GM19372 (cell line): Measurements from ENCODE around the gene COMMD1.
"Not testable (repeated sequence)": the region's sequence is repeated elsewhere in the genome, so short reads cannot be mapped to it uniquely, and the experiment has no call there.

Source experiments
- ATAC-seq: cut with Tn5 transposase; IDR thresholded peaks from one replicate; pipeline ENCODE4 v1.9.1; 2021; ENCODE audit warnings: mild to moderate bottlenecking, low read depth, moderate library complexity; ENCODE audit not compliant: unreplicated experiment

The COMMD1 gene

DNA sequence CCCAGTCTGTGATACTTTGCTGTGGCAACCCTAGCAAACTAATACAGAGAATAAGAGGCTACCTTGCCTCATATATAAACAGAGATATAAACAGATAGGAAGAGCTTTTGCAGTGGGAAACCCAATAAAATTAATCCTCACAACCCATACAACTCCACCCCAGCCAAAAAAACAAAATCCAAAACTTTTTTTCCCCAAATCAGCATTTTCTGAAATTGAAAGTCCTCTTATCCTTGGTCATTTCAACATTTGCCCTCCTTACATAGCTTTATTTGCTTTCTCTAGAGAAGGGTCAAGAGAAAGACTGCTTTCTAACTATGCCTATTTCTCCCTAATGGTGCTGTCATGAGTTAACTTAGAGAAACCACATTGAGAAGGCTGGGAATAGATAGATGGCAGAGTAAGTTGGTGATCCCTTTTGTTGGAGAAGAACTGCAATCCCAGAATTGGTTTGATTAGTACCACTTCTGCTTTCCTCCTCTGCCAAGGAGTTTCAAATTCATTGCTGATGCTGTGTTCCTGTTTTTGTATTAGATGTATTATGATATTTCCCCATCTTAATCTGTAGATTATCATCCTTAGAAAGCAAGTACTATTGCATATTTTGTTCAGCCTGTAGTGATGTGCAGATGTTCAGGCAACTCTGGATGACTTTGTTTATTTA, 214.0 kb downstream of the COMMD1 start:
- no peak for ATAC-seq

DNA sequence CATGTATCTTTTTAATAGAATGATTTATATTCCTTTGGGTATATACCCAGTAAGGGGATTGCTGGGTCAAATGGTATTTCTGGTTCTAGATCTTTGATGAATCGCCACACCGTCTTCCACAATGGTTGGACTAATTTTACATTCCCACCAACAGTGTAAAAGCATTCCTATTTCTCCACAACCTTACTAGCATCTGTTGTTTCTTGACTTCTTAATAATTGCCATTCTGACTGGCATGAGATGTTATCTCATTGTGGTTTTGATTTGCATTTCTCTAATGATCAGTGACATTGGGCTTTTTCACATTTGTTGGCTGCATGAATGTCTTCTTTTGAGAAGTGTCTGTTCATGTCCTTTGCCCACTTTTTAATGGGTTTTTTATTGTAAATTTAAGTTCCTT, 220.8 kb downstream of the COMMD1 start:
- ATAC-seq = not testable (repeated sequence)

DNA sequence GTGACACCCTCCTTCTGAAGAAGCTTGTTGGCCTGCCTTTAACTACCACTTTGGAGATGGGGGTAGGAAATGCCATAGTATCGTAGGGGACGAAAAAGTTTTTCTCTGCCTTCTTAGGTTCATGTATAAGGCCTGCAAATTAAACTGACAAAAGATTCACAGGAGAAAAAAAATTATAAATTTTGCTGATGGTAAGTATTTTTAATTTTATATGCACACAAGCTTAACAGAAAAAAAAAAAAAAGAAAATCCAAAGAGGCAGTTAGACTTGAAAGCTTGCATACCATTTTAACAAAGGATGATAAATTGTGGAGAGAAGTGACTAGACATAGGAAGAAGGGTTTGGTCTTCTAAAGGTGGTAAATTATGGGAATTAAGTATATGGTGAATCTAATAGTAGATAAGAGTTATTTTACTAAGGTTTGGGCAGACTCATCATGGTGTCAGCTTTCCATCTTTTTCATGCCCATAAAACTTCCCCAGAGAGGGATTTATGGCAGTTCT, 227.9 kb downstream of the COMMD1 start:
- ATAC-seq = no peak

DNA sequence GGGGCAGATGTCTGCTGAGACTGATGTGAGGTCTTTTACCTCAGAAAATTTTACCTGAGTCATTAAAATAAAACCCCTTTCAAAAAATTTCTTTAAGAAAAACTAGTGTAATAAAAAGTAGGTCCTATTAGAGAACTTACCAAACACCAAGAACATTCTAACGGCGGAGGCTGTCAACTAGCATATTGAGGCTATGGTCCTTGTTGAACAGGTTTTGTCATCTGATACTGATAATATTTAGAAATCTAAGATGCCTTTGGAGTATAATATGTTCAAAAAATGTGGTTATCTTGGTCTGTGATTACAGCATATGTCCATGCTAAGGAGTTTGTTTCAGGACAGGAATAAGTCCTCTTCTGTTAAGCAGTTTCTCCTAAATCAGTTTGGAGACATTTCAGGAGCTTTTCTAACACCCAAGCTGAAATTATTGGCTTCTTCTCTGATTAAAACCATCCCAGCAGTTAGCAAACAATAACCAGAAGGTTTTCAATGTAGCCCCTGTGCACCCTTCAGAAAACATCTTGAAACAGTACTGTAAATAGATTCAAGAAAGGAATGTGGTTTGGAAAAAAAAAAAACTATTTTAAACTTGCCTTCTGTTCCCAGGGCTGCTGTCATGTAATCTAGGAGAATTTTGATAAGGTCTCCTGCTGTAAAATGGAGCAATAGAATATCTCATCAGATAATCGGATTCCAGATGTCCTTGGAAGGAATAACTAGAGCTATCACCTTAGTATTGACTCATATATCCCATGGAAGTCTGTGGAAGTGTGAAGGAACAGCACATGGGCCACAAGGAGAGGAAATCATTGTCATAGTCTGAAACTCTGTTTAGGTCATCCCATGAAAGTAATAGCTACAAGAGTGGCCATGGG, 231.7 kb downstream of the COMMD1 start:
- no peak for ATAC-seq

DNA sequence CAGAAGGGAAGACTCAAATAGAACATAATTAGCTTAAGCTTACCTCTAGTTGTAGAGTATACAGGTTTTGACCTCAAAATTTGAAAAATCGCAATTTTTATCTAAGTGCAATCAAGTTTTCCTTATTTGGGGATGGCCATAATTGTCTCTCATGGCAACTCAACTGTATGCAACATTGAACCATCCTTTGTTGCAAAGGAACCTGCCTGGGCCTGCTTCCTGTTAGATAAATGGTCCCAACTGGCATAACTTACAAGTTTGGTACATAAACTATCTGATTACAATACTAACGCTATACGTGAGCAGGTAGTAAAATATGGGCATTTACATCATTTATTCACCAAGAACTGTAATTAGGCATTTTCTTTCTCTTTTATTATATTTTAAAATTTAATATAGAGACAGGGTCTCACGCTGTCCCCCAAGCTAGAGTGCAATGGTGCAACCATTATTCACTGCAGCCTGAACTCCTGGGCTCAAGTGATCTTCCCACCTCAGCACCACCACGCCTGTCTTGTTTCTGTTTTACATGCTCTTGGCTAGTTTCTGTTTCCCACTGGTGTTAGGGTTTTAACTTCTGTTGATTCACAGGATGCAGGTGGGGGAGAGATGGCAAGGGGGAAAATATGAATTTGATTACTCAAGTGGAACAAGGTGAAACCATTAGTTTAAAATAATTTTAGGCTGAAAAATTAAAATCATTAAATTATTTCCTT, 235.1 kb downstream of the COMMD1 start:
- ATAC-seq = no peak

DNA sequence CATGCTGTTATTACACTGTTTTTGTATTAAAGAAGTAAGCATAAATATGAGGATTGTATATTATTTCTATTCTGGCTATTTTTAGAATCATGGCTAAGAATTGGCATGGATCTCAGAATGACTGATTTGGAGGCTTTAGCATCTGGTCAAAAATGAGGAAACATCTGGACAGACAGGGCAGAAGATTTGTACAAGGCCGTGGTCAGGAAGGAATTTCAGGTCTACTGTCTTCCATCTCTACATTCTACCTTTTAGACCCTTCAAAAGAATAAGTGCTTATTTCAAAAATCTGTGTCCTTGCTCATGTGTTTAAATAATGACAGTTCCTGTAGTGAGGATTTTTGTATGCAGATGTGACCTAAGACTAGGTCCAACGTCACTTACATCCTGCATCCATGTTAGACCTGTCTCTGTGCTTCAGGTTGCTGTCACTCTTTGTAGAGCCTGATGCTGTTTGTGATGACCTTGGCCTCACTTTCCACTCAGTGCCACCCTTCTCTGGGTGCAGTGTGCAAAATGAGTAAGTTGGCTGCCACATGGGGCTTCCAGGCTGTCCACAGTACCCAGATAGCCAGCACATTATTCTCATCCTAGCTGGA, 235.8 kb downstream of the COMMD1 start:
- no peak for ATAC-seq

DNA sequence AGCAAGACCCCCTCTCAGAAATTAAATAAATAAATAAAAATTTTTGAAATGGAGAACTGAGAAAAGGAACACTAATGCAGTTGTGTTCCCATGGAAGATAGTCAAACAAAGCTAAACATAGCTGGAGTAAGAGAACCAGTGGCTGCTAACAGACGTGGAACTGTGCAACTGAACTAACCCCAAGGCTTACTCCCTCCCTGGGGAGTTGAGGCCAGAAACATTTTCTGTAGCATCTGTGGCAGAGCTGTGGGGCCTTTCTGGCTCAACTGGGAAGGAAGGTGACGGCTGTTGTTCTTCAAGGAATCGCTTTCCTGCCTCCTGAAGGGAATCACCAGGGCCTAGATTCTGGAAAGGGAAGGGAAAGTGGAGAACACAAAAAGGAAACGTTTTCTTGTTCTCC, 236.6 kb downstream of the COMMD1 start:
- no peak for ATAC-seq

DNA sequence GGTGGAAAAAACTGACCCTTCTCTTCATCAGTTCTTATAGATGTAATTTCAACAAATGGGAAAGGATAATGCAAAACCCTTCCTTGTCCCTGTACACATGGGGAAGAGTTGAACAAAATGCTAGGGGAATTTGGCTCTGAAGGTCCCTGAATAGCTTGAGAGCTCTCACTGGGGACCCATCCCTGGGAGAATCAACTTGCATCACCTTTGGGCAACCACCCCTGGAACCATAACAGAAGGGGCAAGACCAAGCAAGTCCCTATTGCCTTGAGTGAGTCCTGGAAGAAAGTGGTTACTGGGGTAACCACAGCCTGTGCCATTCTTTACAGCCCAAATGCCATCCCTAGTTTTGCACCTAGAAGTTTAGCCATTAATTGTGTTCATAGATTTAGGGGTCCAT, 238.2 kb downstream of the COMMD1 start:
- ATAC-seq = no peak

DNA sequence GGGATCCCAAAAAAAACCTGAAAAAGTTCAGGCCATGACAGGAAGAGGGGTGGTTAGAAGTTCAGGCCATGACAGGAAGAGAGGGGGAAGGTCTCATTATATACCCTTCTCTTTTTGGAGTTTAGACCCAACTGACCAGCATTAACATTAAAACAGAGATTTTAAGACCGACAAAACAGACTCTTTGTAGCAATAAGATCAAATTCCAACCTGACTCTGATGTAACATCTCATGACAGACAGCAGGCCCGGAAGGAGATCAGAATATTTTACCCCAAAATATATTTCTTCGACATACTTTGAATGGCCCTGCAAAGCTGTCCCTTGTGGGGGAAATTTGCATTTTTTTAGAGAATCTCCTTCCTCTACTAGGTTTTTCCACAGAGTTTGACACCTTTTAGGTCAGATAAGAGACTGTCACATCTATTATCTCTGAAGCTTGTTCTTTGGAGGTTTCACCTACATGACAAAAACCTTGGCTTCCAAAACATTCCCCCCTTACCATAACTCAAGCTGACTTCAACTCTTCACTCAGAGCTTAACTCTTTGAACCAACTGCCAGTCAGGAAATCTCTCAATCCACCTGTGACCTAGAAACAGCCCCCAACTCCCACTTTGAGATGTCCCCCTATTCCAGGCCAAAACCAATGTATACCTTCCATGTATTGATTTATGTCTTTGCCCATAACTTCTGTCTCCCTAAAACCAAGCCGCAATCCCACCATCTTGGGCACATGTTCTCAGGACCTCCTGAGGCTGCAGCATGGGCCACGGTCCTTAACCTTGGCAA, 239.4 kb downstream of the COMMD1 start:
- ATAC-seq = no peak

DNA sequence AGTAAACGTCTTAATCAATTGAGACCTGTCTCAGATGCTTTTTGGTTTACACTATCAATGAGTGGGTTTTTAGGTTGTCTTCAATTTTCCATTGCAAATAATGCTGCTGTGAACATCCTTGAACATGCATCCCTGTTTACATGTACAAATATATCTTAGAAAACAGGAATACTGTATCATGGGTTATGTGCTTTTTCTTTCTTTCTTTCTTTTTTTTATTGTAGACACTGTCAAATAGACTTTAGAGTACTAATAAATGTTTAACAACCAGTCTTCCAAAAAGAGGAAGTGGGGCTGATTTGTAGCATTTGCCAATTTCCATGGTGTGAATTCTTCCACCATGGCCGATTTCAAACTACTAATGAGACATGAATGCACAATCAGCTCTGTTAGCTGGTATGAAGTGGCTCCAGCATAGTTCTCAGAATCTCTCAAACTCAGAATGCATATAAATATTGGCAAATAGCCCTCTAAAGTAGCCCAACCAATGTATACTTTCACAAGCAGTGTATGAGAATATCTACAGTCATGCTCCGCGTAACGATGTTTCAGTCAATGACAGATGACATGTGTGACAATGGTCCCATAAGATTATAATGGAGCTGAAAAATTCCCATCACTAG, 240.1 kb downstream of the COMMD1 start:
- ATAC-seq = peak; percentile 45

DNA sequence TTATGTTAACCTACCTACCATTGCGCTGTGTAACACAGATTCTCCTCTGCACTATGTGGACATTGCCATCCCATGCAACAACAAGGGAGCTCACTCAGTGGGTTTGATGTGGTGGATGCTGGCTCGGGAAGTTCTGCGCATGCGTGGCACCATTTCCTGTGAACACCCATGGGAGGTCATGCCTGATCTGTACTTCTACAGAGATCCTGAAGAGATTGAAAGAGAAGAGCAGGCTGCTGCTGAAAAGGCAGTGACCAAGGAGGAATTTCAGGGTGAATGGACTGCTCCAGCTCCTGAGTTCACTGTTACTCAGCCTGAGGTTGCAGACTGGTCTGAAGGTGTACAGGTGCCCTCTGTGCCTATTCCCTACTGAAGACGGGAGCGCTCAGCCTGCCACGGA, 241.3 kb downstream of the COMMD1 start:
- ATAC-seq = not testable (repeated sequence)

DNA sequence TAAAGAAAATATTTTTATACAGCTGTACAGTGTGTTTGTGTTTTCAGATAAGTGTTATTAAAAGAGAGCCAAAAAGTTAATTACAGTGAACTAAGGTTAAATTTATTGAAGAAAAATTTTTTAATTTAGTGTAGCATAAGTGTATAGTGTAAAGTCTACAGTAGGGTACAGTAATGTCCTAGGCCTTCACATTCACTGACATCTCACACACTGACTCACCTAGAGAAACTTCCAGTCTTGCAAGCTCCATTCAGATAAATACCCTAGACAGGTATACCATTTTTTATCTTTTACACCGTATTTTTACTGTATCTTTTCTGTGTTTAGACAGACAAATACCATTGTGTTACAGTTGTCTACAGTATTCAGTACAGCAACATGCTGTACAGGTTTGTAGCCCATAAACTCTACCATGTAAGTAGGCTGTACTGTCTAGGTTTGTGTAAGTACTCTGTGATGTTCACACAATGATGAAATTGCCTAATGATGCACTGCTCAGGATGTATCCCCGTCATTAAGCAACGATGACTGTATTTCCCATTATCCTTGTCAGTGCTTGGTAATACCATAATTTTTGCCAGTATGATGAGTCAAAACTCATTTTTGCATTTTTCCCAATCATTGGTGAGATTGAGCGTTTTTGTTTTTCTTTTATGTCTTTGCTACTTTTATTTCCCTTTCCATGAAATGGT, 242.3 kb downstream of the COMMD1 start:
- no peak for ATAC-seq

DNA sequence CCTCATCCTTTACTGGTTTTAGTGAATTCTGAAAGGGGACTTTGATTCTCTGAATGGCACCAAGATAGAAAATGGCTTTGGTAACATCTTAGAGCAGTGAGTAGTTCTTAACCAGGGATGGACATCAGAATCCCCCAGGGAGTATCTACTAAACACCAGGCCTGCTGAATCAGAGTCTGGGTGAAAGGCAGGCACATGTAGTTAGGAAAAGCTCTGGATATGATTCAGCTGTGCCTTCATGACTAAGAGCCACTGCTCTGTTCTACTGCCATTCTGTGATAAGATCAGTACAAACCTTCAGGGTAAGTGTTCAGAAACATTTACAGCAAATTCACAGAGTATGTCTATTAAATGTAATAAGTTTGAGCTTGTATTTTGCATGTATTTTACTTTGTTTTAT, 244.2 kb downstream of the COMMD1 start:
- no peak for ATAC-seq

DNA sequence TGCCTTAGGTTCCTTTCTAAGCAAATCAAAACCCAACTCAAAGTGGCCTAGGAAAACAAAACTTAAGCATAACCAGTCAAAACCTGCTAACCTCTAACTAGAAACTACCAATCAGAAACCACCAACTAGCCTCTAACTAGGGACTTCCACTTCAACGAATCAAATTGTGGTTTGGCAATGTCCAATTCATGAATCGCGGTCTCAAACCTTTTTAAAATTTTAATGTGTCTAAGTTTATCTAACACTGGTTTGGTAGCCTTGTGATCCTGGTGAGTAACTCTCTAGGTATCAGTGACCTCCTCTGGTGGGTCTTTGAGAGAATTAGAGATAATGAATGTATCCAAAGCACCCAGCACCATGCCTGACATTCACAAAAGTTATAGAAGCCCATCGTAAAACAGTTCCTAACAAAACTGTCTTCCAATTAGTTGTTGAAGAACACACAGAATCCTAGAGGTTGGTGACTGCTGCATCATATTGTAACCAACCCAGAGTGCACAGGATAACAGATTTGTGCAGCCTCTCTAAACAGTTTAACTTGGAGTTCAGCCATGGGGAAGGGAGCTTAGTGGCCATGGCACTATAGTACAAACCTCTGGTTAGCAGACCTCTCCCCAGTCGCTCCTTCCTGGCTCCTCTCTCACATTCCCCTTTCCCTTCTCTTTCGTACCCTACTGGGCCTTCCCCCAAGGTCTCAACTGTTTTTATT, 245.3 kb downstream of the COMMD1 start:
- ATAC-seq = no peak

DNA sequence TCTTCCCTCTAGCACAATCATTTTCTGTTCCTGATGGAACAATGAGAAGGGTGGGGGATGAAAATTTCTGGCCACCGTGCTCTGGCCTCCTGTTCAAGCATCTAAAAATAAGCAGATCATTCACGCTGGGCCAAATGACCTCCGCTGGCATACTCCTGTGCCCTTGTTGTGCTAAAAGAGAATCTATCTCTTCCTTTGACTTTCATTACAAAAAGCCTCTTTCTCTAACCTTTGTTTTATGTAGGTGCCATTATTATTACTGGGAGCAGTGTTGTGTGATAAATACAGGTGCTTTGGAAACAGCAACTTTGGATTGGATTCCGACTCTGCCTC, 245.8 kb downstream of the COMMD1 start:
- no peak for ATAC-seq

DNA sequence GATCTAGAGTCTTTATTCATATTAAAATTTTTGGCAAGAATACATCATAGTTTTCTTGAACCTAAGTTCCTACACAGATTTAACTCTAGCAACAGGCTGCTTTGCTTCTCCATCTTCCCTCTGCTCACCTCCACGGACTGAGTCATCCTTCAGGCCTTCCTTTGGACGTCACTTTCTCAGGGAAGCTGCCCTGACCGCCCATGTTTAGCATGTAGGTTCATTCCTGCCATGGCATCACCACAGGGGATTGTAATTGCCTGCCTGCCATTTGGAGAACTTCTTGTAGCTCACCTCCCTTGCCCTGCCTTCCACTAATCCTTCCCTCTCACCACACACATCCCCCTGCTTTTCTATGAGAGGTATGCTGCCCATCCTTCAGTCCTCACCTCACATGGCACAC, 246.5 kb downstream of the COMMD1 start:
- ATAC-seq = no peak

DNA sequence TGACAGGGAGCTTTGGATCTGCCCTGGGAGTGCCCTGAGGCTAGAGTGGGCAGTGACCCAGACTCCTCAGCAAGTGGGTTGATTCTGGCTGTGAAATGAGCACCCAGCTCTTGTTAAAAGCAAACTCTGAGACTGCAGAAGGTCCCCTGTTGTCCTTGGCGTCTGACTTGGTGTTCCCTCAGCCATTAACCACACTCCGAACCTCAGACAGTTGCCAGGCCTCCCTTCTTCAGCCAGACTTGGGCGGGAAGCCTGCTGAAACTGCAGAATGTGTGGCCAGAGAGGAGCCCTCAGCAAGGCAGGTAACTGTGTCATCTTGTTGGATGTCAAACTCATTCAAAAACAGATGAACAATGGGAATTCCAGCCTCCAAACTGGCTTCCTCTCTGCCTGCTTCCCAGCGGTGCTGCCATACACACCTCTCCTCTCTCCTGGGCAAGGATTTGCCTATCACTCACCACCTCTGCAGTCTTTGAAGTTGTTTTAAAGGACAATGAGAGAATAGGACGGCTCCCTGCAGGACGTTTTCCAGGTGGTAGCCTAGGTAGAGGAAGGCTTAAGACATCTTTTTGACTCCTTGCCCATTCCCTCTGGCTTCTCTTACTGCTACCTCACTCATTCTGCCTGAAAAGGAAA, 251.5 kb downstream of the COMMD1 start:
- no peak for ATAC-seq
